GM12878 (cell line): Measurements from ENCODE around the gene UTP14A.

Experiments
- CTCF ChIP-seq, 3 experiments: IDR thresholded peaks in 2 of 3; conservative IDR thresholded peaks in 1 of 3; 2 replicates each; pipeline ENCODE4 v1.5.1; 2011; ENCODE audit warnings: low read depth in 3 of 3, low read length in 3 of 3, mild to moderate bottlenecking in 3 of 3, control low read depth in 2 of 3, moderate library complexity in 2 of 3, inconsistent platforms in 1 of 3, mixed read lengths in 1 of 3; ENCODE audit not compliant: control insufficient read depth in 2 of 3, insufficient read depth in 1 of 3; ENCODE audit errors: extremely low read depth in 1 of 3
- GABPA ChIP-seq: IDR thresholded peaks from 2 replicates; pipeline ENCODE4 v1.6.1; 2014; ENCODE audit warnings: antibody characterized with exemption, low read depth, mild to moderate bottlenecking, inconsistent platforms
- RCOR1 ChIP-seq: conservative IDR thresholded peaks from 2 replicates; pipeline ENCODE4 v1.6.1; 2012; ENCODE audit warnings: low read depth, low read length, improper control_type of control experiment

GRCh38 chrX:129925305-129926092, 19.5 kb downstream of the UTP14A start:
- TF ChIP-seq RCOR1, result no peak
- TF ChIP-seq GABPA, result no peak
- TF ChIP-seq CTCF (IDR thresholded peaks at IDR 0.05 in 2 of 3, conservative IDR thresholded peaks at IDR 0.05 in 1 of 3; ENCODE audit: control insufficient read depth in 2 of 3, extremely low read depth in 1 of 3, insufficient read depth in 1 of 3, low read depth in 3 of 3, low read length in 3 of 3), result peak; percentile 57 to 73 (median 73); a peak in 5 of 6 replicates
